ENCODE data around the gene TAX1BP3. TPM values are rescaled to one million over a fixed set of nuclear protein-coding genes. Genes with fewer than 3 reads are reported as not detected.
A peak's percentile ranks its signal among the peaks of the same experiment; 100 is the strongest.

Gene TAX1BP3
- total RNA-seq, 1 donor from 2014 or later = 82.8 TPM

DNA sequence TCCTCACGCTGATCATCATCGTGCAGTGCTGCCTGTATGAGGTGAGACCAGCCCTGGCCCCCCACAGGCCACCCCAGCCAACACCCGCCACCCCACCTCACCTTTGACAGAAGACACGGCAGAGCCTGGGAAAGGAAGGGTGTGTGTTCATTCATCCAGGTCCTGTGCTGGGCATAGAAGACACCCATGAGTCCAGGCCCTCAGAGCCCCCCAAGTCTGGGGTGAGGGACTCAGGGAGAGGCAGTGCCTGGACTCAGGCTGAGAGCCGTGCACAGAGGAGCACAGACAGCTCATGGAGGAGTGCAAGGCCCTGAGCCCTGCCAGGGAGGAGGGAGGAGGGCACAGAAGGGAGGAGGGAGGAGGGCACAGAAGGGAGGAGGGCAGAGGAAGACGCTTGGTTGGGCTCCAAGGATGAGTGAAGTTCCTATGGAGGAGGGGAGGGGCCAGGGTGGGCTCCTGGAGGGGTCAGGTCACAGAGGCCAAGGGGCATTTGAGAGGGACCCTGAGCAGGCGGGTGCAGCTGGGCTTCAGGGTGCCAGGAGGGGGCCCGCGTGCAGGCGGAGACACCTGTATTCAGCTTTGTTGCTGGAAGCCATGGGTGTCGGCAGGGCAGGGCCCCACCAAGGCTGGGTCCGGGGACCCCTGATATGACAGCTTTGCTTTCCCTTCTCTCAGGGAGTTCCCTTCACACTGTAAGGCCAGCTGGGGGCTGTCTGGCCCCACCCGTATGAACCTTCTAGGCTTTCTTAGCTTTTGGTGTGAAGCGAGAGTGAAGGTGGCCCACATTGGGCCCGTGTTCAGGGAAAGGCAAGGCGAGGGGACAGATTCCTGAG is 11.4 kb downstream of the TAX1BP3 start:
- Histone ChIP-seq H3K36me3 (peaks cover 34% of the 10 kb centered on the region), H3K4me3 (no peak overlapping the region), H3K9me3 (no peaks in the 10 kb centered on the region), H3K27me3 (ENCODE audit: low read depth) (no peaks in the 10 kb centered on the region), H3K27ac (no peak overlapping the region), H3K4me1 (peaks cover 15% of the 10 kb centered on the region)
- TF ChIP-seq, protein P1, sequence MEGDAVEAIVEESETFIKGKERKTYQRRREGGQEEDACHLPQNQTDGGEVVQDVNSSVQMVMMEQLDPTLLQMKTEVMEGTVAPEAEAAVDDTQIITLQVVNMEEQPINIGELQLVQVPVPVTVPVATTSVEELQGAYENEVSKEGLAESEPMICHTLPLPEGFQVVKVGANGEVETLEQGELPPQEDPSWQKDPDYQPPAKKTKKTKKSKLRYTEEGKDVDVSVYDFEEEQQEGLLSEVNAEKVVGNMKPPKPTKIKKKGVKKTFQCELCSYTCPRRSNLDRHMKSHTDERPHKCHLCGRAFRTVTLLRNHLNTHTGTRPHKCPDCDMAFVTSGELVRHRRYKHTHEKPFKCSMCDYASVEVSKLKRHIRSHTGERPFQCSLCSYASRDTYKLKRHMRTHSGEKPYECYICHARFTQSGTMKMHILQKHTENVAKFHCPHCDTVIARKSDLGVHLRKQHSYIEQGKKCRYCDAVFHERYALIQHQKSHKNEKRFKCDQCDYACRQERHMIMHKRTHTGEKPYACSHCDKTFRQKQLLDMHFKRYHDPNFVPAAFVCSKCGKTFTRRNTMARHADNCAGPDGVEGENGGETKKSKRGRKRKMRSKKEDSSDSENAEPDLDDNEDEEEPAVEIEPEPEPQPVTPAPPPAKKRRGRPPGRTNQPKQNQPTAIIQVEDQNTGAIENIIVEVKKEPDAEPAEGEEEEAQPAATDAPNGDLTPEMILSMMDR (IDR thresholded peaks at IDR 0.05) = no peak
- ATAC-seq = no peak
- DNase-seq = no peak
- intact Hi-C loops (cut with DNase I) = no loop called here

DNA sequence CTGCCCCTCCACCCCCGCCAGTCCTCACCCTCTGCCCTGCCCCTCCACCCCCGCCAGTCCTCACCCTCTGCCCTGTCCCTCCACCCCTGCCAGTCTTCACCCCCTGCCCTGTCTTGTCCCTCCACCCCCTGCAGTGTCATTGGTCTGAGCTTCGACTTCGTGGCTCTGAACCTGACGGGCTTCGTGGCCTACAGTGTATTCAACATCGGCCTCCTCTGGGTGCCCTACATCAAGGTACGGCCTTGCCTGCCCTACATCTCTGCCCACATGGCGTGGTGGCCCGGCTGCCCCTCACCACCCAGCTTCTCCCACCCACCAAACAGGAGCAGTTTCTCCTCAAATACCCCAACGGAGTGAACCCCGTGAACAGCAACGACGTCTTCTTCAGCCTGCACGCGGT is 12.0 kb downstream of the TAX1BP3 start:
- no peak for DNase-seq
- Histone ChIP-seq H3K4me1 (peaks cover 15% of the 10 kb centered on the region), H3K9me3 (no peaks in the 10 kb centered on the region), H3K4me3 (no peak overlapping the region), H3K36me3 (peaks cover 28% of the 10 kb centered on the region), H3K27me3 (ENCODE audit: low read depth) (no peaks in the 10 kb centered on the region), H3K27ac (no peak overlapping the region)
- intact Hi-C loops (cut with DNase I) = no loop called here
- ATAC-seq = no peak
- TF ChIP-seq, protein P1 (IDR thresholded peaks at IDR 0.05) = no peak

DNA sequence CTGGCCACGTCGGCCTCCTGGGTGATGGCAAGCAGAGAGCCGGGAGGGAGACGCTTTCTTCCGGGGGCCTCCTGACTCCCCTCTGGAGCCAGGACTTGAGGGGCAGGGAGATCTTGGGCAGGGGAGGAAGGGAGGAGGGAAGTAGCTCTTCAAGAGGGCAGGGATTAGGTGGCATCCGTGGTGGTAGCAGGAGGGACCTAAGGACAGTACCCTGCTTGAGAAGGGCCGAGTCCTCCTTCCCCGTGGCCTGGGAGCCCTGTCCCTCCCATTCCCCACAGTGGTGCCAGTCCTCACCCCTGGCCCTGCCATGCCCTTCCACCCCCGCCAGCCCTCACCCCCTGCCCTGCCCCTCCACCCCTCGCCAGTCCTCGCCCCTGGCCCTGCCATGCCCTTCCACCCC is 12.6 kb downstream of the TAX1BP3 start:
- Histone ChIP-seq H3K4me3 (no peak overlapping the region), H3K9me3 (no peaks in the 10 kb centered on the region), H3K27ac (no peak overlapping the region), H3K27me3 (ENCODE audit: low read depth) (no peaks in the 10 kb centered on the region), H3K36me3 (peaks cover 24% of the 10 kb centered on the region), H3K4me1 (peaks cover 15% of the 10 kb centered on the region)
- no peak for ATAC-seq
- intact Hi-C loops (cut with DNase I) = no loop called here
- TF ChIP-seq, protein P1 (IDR thresholded peaks at IDR 0.05) = no peak
- DNase-seq = no peak

DNA sequence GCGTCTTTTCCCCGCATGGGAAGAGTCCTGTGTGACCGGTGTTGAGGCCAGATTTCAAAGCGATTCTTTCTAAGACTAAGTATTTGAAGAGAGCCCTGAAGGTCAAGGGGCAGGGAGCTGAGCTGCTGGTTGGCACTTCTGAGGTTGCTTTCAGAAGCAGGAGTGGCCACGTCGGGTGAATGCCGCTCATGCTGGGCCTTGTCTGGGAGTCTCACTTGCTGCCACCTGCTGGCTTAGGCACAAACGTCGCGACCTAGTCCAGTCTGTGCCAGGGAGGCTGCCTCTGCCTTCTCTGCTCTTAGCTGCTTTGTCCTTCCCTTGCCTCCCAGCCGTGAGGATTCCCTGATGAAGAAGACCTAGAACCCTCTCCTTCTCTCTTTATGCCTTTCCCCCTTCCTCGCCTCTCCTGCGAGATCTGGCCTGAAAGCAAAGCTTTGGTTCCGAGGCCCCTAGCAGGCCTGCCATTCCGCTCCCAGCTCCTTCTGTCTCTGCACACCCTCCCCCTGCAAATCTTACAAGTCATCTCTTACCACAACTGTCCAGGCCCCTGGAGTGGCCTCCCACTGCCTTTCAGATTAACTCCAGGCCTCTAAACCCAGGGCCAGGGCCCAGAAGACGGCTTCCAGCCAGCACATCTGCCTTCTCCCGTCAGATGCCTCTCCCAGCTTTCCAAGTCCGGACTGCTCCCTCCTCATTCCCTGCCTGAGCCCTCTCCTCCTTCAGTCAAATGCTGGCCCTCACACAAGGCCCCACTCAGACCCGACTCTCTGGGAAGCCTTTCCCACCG is 20.4 kb downstream of the TAX1BP3 start:
- H3K4me3 ChIP-seq = no peak overlapping the region
- no peaks in the 10 kb centered on the region for H3K27me3 ChIP-seq (ENCODE audit: low read depth)
- H3K9me3 ChIP-seq = no peaks in the 10 kb centered on the region
- intact Hi-C loops (cut with DNase I) = no loop called here
- no peak overlapping the region for H3K27ac ChIP-seq
- no peak for DNase-seq
- peak; percentile 73 for ATAC-seq
- peaks cover 60% of the 10 kb centered on the region for H3K36me3 ChIP-seq
- H3K4me1 ChIP-seq = no peaks in the 10 kb centered on the region
- TF ChIP-seq, protein P1 (IDR thresholded peaks at IDR 0.05) = peak; percentile 27

DNA sequence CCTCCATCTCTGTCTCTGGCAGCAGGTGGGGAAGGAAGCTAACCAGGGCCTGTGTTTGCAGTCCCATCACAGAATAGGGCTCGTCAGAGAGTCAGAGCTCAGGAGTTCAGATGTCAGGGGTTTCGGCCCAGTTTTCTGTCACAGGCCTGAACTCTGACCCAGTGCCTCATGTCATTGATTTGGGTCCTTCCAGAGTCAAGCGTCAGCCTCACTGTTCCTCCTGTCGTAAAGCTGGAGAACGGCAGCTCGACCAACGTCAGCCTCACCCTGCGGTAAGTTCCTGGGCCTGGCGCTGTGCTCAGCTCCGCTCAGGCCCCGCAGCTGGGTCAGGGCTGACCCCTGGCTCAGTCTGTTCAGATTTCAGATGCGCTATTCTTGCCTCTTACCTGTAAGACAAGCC is 21.1 kb downstream of the TAX1BP3 start:
- intact Hi-C loops (cut with DNase I) = no loop called here
- DNase-seq (no peak), ATAC-seq (no peak)
- Histone ChIP-seq H3K4me3 (no peak overlapping the region), H3K4me1 (no peaks in the 10 kb centered on the region), H3K27me3 (ENCODE audit: low read depth) (no peaks in the 10 kb centered on the region), H3K36me3 (peaks cover 66% of the 10 kb centered on the region), H3K27ac (no peak overlapping the region), H3K9me3 (no peaks in the 10 kb centered on the region)
- TF ChIP-seq, protein P1 (IDR thresholded peaks at IDR 0.05) = no peak

Measured in lower lobe of right lung (tissue), 2 donors.